ENCODE measurements around the gene KLF15.

- TF ChIP-seq CTCF (IDR thresholded peaks at IDR 0.05) = no peak
- no peak for TF ChIP-seq POLR2A (IDR thresholded peaks at IDR 0.05)
- no peak for TF ChIP-seq EP300 (IDR thresholded peaks at IDR 0.05)
Measured at GRCh38 chr3:126389794-126390146, 32.6 kb upstream of the KLF15 start.

Measured in ovary (tissue), 3 donors.